Body of pancreas (tissue), 4 donors: Measurements from ENCODE around the gene FBLN1. TPM values are rescaled to one million over a fixed set of nuclear protein-coding genes. Genes with fewer than 3 reads are reported as not detected.

Experiments
- ATAC-seq: fragments of 150-250 bp; one replicate; pipeline ENCODE4 v1.9.1; 2016
- DNase-seq, 4 donors: peaks; one replicate each; pipeline ENCODE4 v3.0.0-alpha.2; 2019
- H3K27ac ChIP-seq, 4 donors: fragments of 200-600 bp; sonication (generic); 1 replicate in 3 of 4; 2 replicates in 1 of 4; pipeline versions ENCODE4 v1.5.1 to v1.6.1; 2016 to 2019; ENCODE audit warnings: mild to moderate bottlenecking in 1 of 4, mixed read lengths in 1 of 4, moderate library complexity in 1 of 4
- H3K27me3 ChIP-seq, 2 donors: fragments of 200-600 bp; sonication (generic); one replicate each; pipeline ENCODE4 v1.6.0; 2016; ENCODE audit warnings: mild to moderate bottlenecking in 1 of 2
- H3K36me3 ChIP-seq, 2 donors: fragments of 200-600 bp; sonication (generic); replicated peaks in 1 of 2; 2 replicates each; pipeline ENCODE4 v1.5.1; 2016; ENCODE audit warnings: low read depth in 2 of 2; ENCODE audit not compliant: insufficient read depth in 1 of 2
- H3K4me1 ChIP-seq: fragments of 200-600 bp; sonication (generic); one replicate; pipeline ENCODE4 v1.6.0; 2016
- H3K4me3 ChIP-seq, 2 donors: fragments of 200-600 bp; sonication (generic); 1 replicate in 1 of 2; 2 replicates in 1 of 2; pipeline ENCODE4 v1.5.1; 2016 to 2019
- H3K9me3 ChIP-seq, 3 donors: fragments of 200-600 bp; sonication (generic); 1 replicate in 2 of 3; 2 replicates in 1 of 3; pipeline ENCODE4 v1.5.1; 2016
- POLR2A ChIP-seq, 3 donors: fragments of 450-650 bp; IDR thresholded peaks; one replicate each; pipeline ENCODE4 v1.6.1; 2016; ENCODE audit warnings: antibody characterized with exemption in 3 of 3, mild to moderate bottlenecking in 2 of 3
- WGBS, 2 donors: methylation state at CpG; one replicate each; pipeline ENCODE4 v1.1.5; 2017; 5-methylcytosine and 5-hydroxymethylcytosine counted together
- intact Hi-C: fragments of 100-400 bp; cut with DNase I; formaldehyde crosslinking; loops from one replicate; pipeline ENCODE4 v1.15.1; 2023
- total RNA-seq, 2 donors: library from RNA; depleted of rRNA; stranded (reverse); fragments of >200 nt; gene quantifications; one replicate each; pipeline ENCODE4 v1.1.0, GENCODE V29; 2016
- TF ChIP-seq, protein P1 (sequence below), 7 experiments: fragments of 450-650 bp in 4 of 7; fragments of 200-600 bp in 3 of 7; sonication (generic) in 3 of 7; IDR thresholded peaks; one replicate each; pipeline ENCODE4 v1.5.1; 2016 to 2019; ENCODE audit warnings: antibody characterized with exemption in 7 of 7

Gene FBLN1
- total RNA-seq, 2 donors from 2014 or later = 97.0 to 119 TPM

GRCh38 chr22:45529971-45530575, 27.4 kb downstream of the FBLN1 start:
- 74 to 88% methylated on average over 11 of the region's 11 CpGs for WGBS, 2 donors
- H3K27ac ChIP-seq = no peak overlapping the region

GRCh38 chr22:45531441-45532234, 29.0 kb downstream of the FBLN1 start:
- H3K27ac ChIP-seq = no peak overlapping the region
- no peak overlapping the region for H3K4me3 ChIP-seq
- no peak for DNase-seq
- H3K27me3 ChIP-seq = no peaks in the 10 kb centered on the region
- H3K36me3 ChIP-seq = no peaks in the 10 kb centered on the region
- H3K4me1 ChIP-seq = no peaks in the 10 kb centered on the region
- intact Hi-C loops = no loop called here
- no peak for ATAC-seq
- TF ChIP-seq, protein P1, sequence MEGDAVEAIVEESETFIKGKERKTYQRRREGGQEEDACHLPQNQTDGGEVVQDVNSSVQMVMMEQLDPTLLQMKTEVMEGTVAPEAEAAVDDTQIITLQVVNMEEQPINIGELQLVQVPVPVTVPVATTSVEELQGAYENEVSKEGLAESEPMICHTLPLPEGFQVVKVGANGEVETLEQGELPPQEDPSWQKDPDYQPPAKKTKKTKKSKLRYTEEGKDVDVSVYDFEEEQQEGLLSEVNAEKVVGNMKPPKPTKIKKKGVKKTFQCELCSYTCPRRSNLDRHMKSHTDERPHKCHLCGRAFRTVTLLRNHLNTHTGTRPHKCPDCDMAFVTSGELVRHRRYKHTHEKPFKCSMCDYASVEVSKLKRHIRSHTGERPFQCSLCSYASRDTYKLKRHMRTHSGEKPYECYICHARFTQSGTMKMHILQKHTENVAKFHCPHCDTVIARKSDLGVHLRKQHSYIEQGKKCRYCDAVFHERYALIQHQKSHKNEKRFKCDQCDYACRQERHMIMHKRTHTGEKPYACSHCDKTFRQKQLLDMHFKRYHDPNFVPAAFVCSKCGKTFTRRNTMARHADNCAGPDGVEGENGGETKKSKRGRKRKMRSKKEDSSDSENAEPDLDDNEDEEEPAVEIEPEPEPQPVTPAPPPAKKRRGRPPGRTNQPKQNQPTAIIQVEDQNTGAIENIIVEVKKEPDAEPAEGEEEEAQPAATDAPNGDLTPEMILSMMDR (IDR thresholded peaks at IDR 0.05) = no peak
- no peak for TF ChIP-seq POLR2A (IDR thresholded peaks at IDR 0.05)
- H3K9me3 ChIP-seq = no peaks in the 10 kb centered on the region
- 68 to 80% methylated on average over 9 of the region's 9 CpGs for WGBS, 2 donors

More at GRCh38 chr22:45529971-45530575, 27.4 kb downstream of the FBLN1 start:
- no peaks in the 10 kb centered on the region for H3K36me3 ChIP-seq
- intact Hi-C loops = no loop called here
- H3K9me3 ChIP-seq = no peaks in the 10 kb centered on the region
- H3K4me3 ChIP-seq = no peak overlapping the region
- no peaks in the 10 kb centered on the region for H3K27me3 ChIP-seq
- ATAC-seq = no peak
- no peaks in the 10 kb centered on the region for H3K4me1 ChIP-seq
- DNase-seq = no peak
- TF ChIP-seq POLR2A (IDR thresholded peaks at IDR 0.05) = no peak
- TF ChIP-seq, protein P1 (IDR thresholded peaks at IDR 0.05) = no peak

- TF ChIP-seq, protein P1 (IDR thresholded peaks at IDR 0.05) = no peak
- no peak for TF ChIP-seq POLR2A (IDR thresholded peaks at IDR 0.05)
- WGBS, 2 donors = 30 to 45% methylated on average over 2 to 3 of the region's 3 CpGs
- no peak overlapping the region for H3K4me3 ChIP-seq
- DNase-seq (no peak), ATAC-seq (no peak)
- intact Hi-C loops = no loop called here
- H3K36me3 ChIP-seq = no peaks in the 10 kb centered on the region
- no peaks in the 10 kb centered on the region for H3K27me3 ChIP-seq
- H3K9me3 ChIP-seq = no peaks in the 10 kb centered on the region
- H3K27ac ChIP-seq = no peak overlapping the region
- no peaks in the 10 kb centered on the region for H3K4me1 ChIP-seq
Observed at GRCh38 chr22:45532235-45532631, 29.6 kb downstream of the FBLN1 start.

- DNase-seq = no peak
- H3K4me1 ChIP-seq = no peaks in the 10 kb centered on the region
- no peaks in the 10 kb centered on the region for H3K36me3 ChIP-seq
- intact Hi-C loops = no loop called here
- 80 to 88% methylated on average over 8 to 17 of the region's 17 CpGs for WGBS, 2 donors
- TF ChIP-seq, protein P1 (IDR thresholded peaks at IDR 0.05) = no peak
- no peak for TF ChIP-seq POLR2A (IDR thresholded peaks at IDR 0.05)
- ATAC-seq = no peak
- no peaks in the 10 kb centered on the region for H3K27me3 ChIP-seq
- no peaks in the 10 kb centered on the region for H3K9me3 ChIP-seq
- H3K27ac ChIP-seq = no peak overlapping the region
- no peak overlapping the region for H3K4me3 ChIP-seq
Observed at GRCh38 chr22:45533703-45534102, 31.0 kb downstream of the FBLN1 start.
